Stomach (tissue), 9 donors: ENCODE data around the gene ARPC5L. TPM values are rescaled to one million over a fixed set of nuclear protein-coding genes. Genes with fewer than 3 reads are reported as not detected.
A peak's percentile ranks its signal among the peaks of the same experiment; 100 is the strongest.
"Not testable (repeated sequence)": the region's sequence is repeated elsewhere in the genome, so short reads cannot be mapped to it uniquely, and the experiment has no call there.

Experiments
- DNase-seq, 2 donors: peaks; one replicate each; pipeline versions ENCODE4 v3.0.0 to v3.0.0-alpha.2; 2013 to 2019
- H3K27ac ChIP-seq, 5 donors: fragments of 200-600 bp in 4 of 5; sonication (generic) in 4 of 5; one replicate each; pipeline ENCODE4 v1.5.1; 2013 to 2019; ENCODE audit warnings: mild to moderate bottlenecking in 1 of 5, moderate library complexity in 1 of 5
- H3K27me3 ChIP-seq, 3 donors: fragments of 200-600 bp; sonication (generic); one replicate each; pipeline ENCODE4 v1.5.1; 2017 to 2019; ENCODE audit warnings: mixed run types in 1 of 3
- H3K36me3 ChIP-seq, 4 donors: fragments of 200-600 bp; sonication (generic); 1 replicate in 3 of 4; 2 replicates in 1 of 4; pipeline ENCODE4 v1.5.1; 2016 to 2019
- H3K4me1 ChIP-seq, 4 donors: fragments of 200-600 bp; sonication (generic); one replicate each; pipeline ENCODE4 v1.5.1; 2016 to 2019
- H3K4me3 ChIP-seq, 4 donors: fragments of 200-600 bp; sonication (generic) in 3 of 4; one replicate each; pipeline ENCODE4 v1.5.1; 2016 to 2019; ENCODE audit warnings: mild to moderate bottlenecking in 1 of 4
- H3K9me3 ChIP-seq, 4 donors: fragments of 200-600 bp; sonication (generic); one replicate each; pipeline ENCODE4 v1.5.1; 2016 to 2019
- EP300 ChIP-seq: sonication (generic); formaldehyde crosslinking; IDR thresholded peaks from one replicate; pipeline ENCODE4 v1.6.1; 2017; ENCODE audit warnings: antibody characterized with exemption
- POLR2A ChIP-seq, 4 donors: fragments of 450-650 bp; IDR thresholded peaks; one replicate each; pipeline ENCODE4 v1.6.1; 2016; ENCODE audit warnings: antibody characterized with exemption in 4 of 4, control low read depth in 2 of 4, mild to moderate bottlenecking in 1 of 4, moderate library complexity in 1 of 4
- POLR2AphosphoS5 ChIP-seq, 3 donors: sonication (generic); formaldehyde crosslinking; IDR thresholded peaks; one replicate each; pipeline ENCODE4 v1.6.1; 2016; ENCODE audit warnings: antibody characterized with exemption in 3 of 3
- WGBS, 5 donors: extraction: QIAGEN DNeasy Blood & Tissue Kit in 3 of 5; methylation state at CpG; one replicate each; pipeline versions ENCODE4 v1.1.5 to v1.1.7; 2013 to 2018; 5-methylcytosine and 5-hydroxymethylcytosine counted together
- intact Hi-C: fragments of 100-400 bp; cut with DNase I; formaldehyde crosslinking; loops from one replicate; pipeline ENCODE4 v1.15.1; 2023; ENCODE audit warnings: low total_unique reads
- polyA plus RNA-seq, 3 donors: library from polyadenylated mRNA; stranded (reverse); fragments of 200-250 nt; gene quantifications; one replicate each; pipeline ENCODE4 v1.2.3, GENCODE V29; 2013
- total RNA-seq, 5 donors: library from RNA; depleted of rRNA; stranded (reverse); fragments of >200 nt; gene quantifications; one replicate each; pipeline versions ENCODE4 v1.1.0 to v1.2.3, GENCODE V29; 2014 to 2016
- TF ChIP-seq, protein P1 (sequence below), 7 experiments: fragments of 450-650 bp in 4 of 7; fragments of 200-600 bp in 3 of 7; sonication (generic) in 3 of 7; IDR thresholded peaks; one replicate each; pipeline ENCODE4 v1.5.1; 2016 to 2019; ENCODE audit warnings: antibody characterized with exemption in 7 of 7, control low read depth in 2 of 7, mild to moderate bottlenecking in 1 of 7
- donor health status: healthy with polysubstance abuse.
- donor health status: Bipolar disorder and iron deficiency.
- donor health status: healthy.

ARPC5L gene
- total and polyA plus RNA-seq, 8 donors, result 20.4 to 71.0 (median 43.6) TPM; not detected in 1

- WGBS, 5 donors, result 48 to 68% (median 60%) methylated on average over 9 of the region's 9 CpGs
Measured at GRCh38 chr9:124831642-124832364, 30.1 kb upstream of the ARPC5L start.

DNA sequence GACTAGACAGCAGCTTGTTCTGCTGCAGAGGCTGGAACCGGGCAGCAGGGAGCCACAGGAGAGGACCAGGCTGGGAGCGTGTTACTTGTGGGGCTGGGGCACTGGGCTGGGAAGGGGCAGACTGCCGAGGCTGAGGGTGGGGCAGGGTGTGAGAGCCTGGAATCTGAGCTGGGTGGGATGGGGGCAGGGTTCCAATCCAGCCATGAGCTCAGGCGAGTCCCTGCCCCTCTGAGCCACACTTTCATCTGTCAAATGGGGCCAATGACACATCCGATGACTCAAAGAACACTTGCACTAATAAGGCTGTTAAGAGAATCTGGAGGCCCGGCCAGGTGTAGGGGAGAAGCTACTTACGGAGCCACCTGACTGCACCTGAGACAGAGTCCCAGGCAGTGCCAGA lies 27.3 kb upstream of the ARPC5L start:
- H3K27me3 ChIP-seq, result peaks cover 0 to 9% (median 0%) of the 10 kb centered on the region in 3 donors
- peak overlapping the region in 4 of 5 donors; percentile 11 to 43 (median 28) for H3K27ac ChIP-seq
- H3K4me3 ChIP-seq, result no peak overlapping the region
- H3K36me3 ChIP-seq, result no peaks in the 10 kb centered on the region
- intact Hi-C loops, result no loop called here
- H3K9me3 ChIP-seq, result no peaks in the 10 kb centered on the region
- DNase-seq, result peak in 1 of 2 donors; percentile 77
- H3K4me1 ChIP-seq, result peaks cover 12 to 33% (median 24%) of the 10 kb centered on the region in 4 donors
- no peak for TF ChIP-seq POLR2A (IDR thresholded peaks at IDR 0.05)
- no peak for TF ChIP-seq POLR2AphosphoS5 (IDR thresholded peaks at IDR 0.05)
- TF ChIP-seq, protein P1, sequence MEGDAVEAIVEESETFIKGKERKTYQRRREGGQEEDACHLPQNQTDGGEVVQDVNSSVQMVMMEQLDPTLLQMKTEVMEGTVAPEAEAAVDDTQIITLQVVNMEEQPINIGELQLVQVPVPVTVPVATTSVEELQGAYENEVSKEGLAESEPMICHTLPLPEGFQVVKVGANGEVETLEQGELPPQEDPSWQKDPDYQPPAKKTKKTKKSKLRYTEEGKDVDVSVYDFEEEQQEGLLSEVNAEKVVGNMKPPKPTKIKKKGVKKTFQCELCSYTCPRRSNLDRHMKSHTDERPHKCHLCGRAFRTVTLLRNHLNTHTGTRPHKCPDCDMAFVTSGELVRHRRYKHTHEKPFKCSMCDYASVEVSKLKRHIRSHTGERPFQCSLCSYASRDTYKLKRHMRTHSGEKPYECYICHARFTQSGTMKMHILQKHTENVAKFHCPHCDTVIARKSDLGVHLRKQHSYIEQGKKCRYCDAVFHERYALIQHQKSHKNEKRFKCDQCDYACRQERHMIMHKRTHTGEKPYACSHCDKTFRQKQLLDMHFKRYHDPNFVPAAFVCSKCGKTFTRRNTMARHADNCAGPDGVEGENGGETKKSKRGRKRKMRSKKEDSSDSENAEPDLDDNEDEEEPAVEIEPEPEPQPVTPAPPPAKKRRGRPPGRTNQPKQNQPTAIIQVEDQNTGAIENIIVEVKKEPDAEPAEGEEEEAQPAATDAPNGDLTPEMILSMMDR (IDR thresholded peaks at IDR 0.05), result no peak
- TF ChIP-seq EP300, result no peak
- 58 to 67% (median 58%) methylated on average over 5 to 7 of the region's 7 CpGs for WGBS, 5 donors

More at GRCh38 chr9:124831642-124832364, 30.1 kb upstream of the ARPC5L start:
- TF ChIP-seq POLR2AphosphoS5 (IDR thresholded peaks at IDR 0.05), result no peak
- TF ChIP-seq, protein P1 (IDR thresholded peaks at IDR 0.05), result no peak
- no peak for TF ChIP-seq EP300
- no peak for TF ChIP-seq POLR2A (IDR thresholded peaks at IDR 0.05)
- intact Hi-C loops, result no loop called here
- peak; percentile 59 to 60 for DNase-seq
- H3K4me3 ChIP-seq, result no peak overlapping the region
- H3K27me3 ChIP-seq, result no peaks in the 10 kb centered on the region
- no peaks in the 10 kb centered on the region for H3K36me3 ChIP-seq
- H3K9me3 ChIP-seq, result no peaks in the 10 kb centered on the region
- peak overlapping the region in 3 of 5 donors; percentile 62 to 73 (median 71) for H3K27ac ChIP-seq
- peaks cover 12 to 33% (median 24%) of the 10 kb centered on the region in 4 donors for H3K4me1 ChIP-seq

GRCh38 chr9:124835026-124835557 lies 26.8 kb upstream of the ARPC5L start:
- DNase-seq, result peak; percentile 89 to 95
- no peaks in the 10 kb centered on the region for H3K36me3 ChIP-seq
- H3K27ac ChIP-seq, result peak overlapping the region; percentile 11 to 74 (median 39)
- no peaks in the 10 kb centered on the region for H3K9me3 ChIP-seq
- WGBS, 5 donors, result 16 to 33% (median 30%) methylated on average over 9 to 13 of the region's 13 CpGs
- H3K4me3 ChIP-seq, result no peak overlapping the region
- TF ChIP-seq, protein P1 (IDR thresholded peaks at IDR 0.05), result no peak
- TF ChIP-seq POLR2A (IDR thresholded peaks at IDR 0.05) (no peak), EP300 (no peak), POLR2AphosphoS5 (IDR thresholded peaks at IDR 0.05) (no peak)
- peaks cover 12 to 36% (median 27%) of the 10 kb centered on the region in 4 donors for H3K4me1 ChIP-seq
- intact Hi-C loops, result no loop called here
- peaks cover 0 to 11% (median 0%) of the 10 kb centered on the region in 3 donors for H3K27me3 ChIP-seq

DNA sequence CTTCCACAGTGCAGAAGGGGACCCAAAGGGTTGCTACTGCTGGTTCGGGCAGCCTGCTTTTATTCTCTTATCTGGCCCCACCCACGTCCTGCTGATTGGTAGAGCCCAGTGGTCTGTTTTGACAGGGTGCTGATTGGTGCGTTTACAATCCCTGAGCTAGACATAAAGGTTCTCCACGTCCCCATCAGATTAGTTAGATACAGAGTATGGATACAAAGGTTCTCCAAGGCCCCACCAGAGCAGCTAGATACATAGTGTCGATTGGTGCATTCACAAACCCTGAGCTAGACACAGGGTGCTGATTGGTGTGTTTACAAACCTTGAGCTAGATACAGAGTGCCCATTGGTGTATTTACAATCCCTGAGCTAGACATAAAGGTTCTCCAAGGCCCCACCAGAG lies 23.8 kb upstream of the ARPC5L start:
- WGBS, 5 donors, result 47 to 66% (median 60%) methylated on average over 5 of the region's 5 CpGs
- H3K4me3 ChIP-seq, H3K36me3 ChIP-seq, H3K27ac ChIP-seq, intact Hi-C loops, DNase-seq, H3K9me3 ChIP-seq: not testable (repeated sequence)
- H3K4me1 ChIP-seq, result peaks cover 9 to 27% (median 19%) of the 10 kb centered on the region in 4 donors
- H3K27me3 ChIP-seq, result peaks cover 0 to 15% (median 0%) of the 10 kb centered on the region in 3 donors

DNA sequence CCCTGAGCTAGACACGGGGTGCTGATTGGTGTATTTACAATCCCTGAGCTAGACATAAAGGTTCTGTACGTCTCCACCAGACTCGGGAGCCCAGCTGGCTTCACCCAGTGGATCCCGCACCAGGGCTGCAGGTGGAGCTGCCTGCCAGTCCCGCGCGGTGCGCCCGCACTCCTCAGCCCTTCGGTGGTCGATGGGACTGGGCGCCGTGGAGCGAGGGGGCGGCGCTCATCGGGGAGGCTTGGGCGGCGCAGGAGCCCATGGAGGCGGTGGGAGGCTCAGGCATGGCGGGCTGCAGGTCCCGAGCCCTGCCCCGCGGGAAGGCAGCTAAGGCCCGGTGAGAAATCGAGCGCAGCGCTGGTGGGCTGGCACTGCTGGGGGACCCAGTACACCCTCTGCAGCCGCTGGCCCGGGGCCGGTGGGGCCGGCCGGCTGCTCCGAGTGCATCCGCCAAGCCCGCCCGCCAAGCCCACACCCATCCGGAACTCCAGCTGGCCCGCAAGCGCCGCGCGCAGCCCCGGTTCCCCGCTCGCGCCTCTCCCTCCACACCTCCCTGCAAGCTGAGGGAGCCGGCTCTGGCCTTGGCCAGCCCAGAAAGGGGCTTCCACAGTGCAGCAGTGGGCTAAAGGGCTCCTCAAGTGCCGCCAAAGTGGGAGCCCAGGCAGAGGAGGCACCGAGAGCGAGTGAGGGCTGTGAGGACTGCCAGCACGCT lies 23.2 kb upstream of the ARPC5L start:
- H3K9me3 ChIP-seq, H3K36me3 ChIP-seq, H3K27ac ChIP-seq, intact Hi-C loops, DNase-seq: not testable (repeated sequence)
- Histone ChIP-seq H3K27me3 (peaks cover 0 to 15% (median 0%) of the 10 kb centered on the region in 3 donors), H3K4me1 (peaks cover 9 to 27% (median 19%) of the 10 kb centered on the region in 4 donors), H3K4me3 (peak overlapping the region in 2 of 4 donors; percentile 15 to 32)
- 67 to 84% (median 78%) methylated on average over 9 to 42 of the region's 52 CpGs for WGBS, 5 donors
